GM06990 (cell line): Measurements from ENCODE around the gene SLC11A1.

Experiments used
- DNase-seq: peaks from one replicate; pipeline ENCODE4 v3.0.0-alpha.2; 2011; ENCODE audit not compliant: insufficient read length; ENCODE audit errors: extremely low read depth
- H3K27me3 ChIP-seq: replicated peaks from 2 replicates; pipeline ENCODE4 v1.6.0; 2011; ENCODE audit warnings: low read length; ENCODE audit not compliant: control insufficient read depth, insufficient read depth
- H3K36me3 ChIP-seq: 2 replicates; pipeline ENCODE4 v1.5.1; 2011; ENCODE audit warnings: low read length; ENCODE audit not compliant: control insufficient read depth, insufficient read depth
- H3K4me3 ChIP-seq: replicated peaks from 2 replicates; pipeline ENCODE4 v1.5.1; 2011; ENCODE audit warnings: low read depth, mild to moderate bottlenecking, control low read depth, low read length
- TF ChIP-seq, protein P1 (sequence below): IDR thresholded peaks from 2 replicates; pipeline ENCODE4 v1.5.1; 2011; ENCODE audit warnings: low read length, control low read depth, mild to moderate bottlenecking, inconsistent platforms; ENCODE audit not compliant: insufficient read depth, poor library complexity, severe bottlenecking

SLC11A1 gene

DNA sequence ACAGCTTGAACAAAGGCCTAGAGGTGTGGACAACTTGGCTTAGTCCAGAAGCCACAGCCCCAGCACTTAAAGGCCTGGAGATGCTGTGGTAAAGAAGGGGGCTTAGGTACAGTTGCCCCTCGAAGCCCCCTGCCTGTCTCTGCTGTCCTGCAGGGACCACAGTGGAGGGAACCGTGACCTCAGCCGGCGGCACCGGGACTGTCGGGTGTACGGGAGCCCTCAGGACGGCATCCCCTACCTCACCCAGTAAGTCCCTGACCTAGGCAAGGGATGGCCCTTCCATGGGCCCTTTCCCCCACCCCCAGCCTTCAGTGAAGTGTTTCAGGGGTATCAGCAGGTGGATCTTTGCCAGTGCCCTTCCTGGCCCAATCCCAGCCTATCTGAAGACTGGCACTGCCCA, 40.7 kb upstream of the SLC11A1 start:
- Histone ChIP-seq H3K36me3 (no peaks in the 10 kb centered on the region), H3K27me3 (no peaks in the 10 kb centered on the region), H3K4me3 (no peak overlapping the region)
- no peak for DNase-seq
- TF ChIP-seq, protein P1, sequence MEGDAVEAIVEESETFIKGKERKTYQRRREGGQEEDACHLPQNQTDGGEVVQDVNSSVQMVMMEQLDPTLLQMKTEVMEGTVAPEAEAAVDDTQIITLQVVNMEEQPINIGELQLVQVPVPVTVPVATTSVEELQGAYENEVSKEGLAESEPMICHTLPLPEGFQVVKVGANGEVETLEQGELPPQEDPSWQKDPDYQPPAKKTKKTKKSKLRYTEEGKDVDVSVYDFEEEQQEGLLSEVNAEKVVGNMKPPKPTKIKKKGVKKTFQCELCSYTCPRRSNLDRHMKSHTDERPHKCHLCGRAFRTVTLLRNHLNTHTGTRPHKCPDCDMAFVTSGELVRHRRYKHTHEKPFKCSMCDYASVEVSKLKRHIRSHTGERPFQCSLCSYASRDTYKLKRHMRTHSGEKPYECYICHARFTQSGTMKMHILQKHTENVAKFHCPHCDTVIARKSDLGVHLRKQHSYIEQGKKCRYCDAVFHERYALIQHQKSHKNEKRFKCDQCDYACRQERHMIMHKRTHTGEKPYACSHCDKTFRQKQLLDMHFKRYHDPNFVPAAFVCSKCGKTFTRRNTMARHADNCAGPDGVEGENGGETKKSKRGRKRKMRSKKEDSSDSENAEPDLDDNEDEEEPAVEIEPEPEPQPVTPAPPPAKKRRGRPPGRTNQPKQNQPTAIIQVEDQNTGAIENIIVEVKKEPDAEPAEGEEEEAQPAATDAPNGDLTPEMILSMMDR = no peak

DNA sequence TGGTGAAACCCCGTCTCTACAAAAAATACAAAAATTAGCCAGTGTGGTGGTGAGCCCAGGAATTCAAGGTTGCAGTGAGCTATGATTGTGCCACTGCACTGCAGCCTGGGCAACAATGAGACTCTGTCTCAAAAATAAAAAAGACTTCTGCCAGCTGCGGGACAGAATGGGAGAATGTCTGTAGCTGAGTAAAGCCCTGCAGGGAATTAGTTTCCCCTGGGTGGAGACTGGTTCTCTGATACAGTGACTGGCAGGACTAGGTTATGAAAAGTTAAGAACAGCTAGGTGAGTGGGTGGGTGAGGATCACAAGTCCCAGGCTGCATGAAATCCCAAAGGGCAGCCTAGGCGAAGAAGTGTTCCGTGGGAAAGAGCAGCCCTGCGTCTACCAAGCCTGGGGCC, 39.2 kb upstream of the SLC11A1 start:
- no peaks in the 10 kb centered on the region for H3K27me3 ChIP-seq
- H3K36me3 ChIP-seq = no peaks in the 10 kb centered on the region
- no peak for DNase-seq
- H3K4me3 ChIP-seq = no peak overlapping the region
- TF ChIP-seq, protein P1 = no peak

DNA sequence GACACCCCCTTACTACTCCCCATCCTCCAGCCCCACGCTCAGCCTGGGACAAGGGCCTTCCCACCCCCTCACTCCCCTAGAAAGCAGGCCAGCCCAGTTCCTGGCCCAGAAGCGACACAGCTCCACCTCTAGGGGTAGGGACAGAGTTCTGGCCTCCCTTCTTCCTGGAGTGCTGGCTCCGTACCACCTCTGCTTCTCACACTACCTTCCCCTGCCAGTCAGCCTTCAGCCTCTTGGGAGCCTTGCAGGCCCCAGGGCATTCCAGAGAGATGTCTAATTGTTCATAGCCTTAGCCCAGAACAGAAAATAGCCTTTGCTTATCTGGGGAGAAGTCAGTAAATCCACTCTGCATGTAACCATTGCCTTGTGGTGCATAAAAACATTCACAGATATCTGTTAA, 38.5 kb upstream of the SLC11A1 start:
- Histone ChIP-seq H3K27me3 (no peaks in the 10 kb centered on the region), H3K4me3 (no peak overlapping the region), H3K36me3 (no peaks in the 10 kb centered on the region)
- TF ChIP-seq, protein P1 = no peak
- DNase-seq = no peak

DNA sequence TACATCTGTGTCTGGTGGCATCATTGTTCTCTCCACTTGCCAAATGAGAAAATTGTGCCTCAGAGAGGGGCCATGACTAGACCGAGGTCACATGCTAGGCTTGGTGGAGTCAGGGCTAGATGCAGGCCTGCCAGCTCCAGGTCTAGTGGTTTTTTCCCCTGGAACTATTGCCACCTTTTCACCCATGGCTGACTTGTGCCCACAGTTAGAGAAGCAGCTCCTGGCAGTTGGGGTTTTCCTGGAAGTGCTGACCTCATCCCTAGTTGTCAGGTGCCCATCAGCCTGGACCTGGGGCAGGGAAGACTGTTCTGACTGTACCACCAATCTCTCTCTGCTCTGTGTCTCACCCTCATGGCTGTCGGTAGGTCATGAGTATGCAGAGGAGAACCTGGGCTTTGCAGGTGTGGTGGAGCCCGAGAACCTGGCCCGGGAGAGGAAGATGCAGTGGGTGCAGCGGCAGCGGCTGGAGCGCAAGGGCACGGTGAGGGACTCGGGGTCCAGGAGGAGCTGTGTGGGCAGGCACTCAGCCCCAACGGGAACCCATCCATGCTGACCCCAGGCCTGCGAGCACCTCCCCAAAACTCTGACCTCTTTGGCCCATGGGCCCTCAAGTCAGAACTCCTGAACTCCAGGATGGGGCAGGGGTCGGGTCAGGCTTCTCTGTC, 37.9 kb upstream of the SLC11A1 start:
- Histone ChIP-seq H3K4me3 (no peak overlapping the region), H3K36me3 (no peaks in the 10 kb centered on the region), H3K27me3 (no peaks in the 10 kb centered on the region)
- TF ChIP-seq, protein P1 = no peak
- no peak for DNase-seq

DNA sequence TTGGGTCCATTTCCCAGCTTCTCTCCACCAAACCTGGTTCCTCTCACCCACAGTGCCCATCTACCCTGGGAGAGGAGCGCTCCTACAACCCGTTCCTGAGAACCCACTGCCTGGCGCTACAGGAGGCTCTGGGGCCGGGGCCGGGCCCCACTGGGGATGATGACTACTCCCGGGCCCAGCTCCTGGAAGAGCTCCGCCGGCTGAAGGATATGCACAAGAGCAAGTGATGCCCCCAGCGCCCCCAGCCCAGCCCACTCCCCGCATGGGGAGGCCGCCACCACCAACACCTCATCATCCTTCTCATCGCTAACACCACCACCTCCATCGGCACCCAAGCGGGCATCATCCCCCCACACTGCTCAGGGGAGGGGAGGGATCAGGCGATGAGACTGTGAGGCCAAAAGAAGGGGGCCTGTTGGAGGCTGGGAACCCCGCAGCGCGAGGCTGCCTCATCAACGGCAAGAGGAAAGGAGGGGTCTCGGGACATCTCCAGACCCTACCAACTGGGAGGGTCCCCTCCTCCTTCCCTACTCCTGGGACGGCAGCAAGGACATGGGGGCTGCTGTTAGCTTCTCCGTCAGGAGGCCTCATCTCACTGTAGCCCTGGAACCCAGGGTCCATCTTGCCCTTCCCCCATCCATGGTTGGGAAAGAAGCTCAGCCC, 37.2 kb upstream of the SLC11A1 start:
- no peak for DNase-seq
- H3K27me3 ChIP-seq = no peaks in the 10 kb centered on the region
- TF ChIP-seq, protein P1 = no peak
- H3K36me3 ChIP-seq = no peaks in the 10 kb centered on the region
- no peak overlapping the region for H3K4me3 ChIP-seq
